ENCODE data around the gene SAA4.
"Not testable (repeated sequence)": the region's sequence is repeated elsewhere in the genome, so short reads cannot be mapped to it uniquely, and the experiment has no call there.

SAA4 gene

DNA sequence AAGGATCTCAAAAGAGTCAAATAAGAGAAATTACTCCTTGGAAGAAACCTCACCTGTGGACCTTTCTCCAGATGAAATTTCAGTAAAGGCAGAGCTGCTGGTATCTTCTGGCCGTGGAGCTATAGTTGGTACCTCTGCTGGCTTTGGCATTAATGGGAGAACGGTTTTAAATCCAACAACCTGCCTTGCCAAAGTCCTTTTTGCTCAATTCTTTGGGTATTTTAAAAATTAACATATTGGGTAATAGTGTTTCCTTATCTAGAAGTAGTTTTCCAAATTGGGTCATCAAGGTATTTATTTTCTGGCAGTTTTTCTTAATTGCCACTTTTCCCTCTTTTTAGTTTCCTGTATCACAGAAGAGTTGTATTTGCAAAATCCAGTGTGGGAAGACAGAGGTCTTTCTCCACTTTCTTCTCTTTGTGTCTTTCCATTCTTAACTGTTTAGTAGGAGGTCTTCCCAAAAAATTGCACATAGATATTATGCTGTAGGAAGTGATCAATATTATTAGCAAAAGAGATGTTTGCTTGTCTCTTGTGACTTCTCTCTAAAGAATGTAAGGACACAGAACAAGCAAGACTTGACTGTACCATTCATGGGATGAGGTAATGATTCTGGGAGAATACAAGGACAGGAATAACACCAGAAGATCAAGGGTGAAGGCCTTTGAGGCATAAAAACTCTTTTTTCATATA lies at the start of gene SAA4:
SAA4 (minus strand) TSS at position 139 of the 693 bp plus-strand sequence. CDS start 876 bp downstream, outside the sequence.
- no peak for DNase-seq

GRCh38 chr11:18285841-18286240 lies 49.2 kb upstream of the SAA4 start:
- DNase-seq: no peak

DNA sequence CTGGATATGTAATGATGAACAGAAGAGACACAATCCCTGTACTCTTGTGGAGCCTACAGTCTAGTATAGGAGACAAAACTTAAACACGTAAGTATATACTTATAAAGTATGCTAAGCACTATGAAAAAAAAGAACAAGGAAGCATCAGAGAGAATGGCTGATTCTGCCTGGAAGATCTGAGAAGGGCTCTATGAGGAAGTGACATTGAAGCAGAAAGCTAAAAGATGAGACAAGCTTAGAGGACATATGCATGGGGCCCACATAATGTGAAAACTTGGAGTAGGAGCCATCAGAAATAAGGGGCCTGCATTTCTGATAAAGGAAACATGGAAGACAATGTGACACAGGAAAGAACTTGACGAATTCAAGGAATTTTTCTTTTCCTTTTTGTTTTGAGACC lies 46.0 kb upstream of the SAA4 start:
- DNase-seq: no peak

DNA sequence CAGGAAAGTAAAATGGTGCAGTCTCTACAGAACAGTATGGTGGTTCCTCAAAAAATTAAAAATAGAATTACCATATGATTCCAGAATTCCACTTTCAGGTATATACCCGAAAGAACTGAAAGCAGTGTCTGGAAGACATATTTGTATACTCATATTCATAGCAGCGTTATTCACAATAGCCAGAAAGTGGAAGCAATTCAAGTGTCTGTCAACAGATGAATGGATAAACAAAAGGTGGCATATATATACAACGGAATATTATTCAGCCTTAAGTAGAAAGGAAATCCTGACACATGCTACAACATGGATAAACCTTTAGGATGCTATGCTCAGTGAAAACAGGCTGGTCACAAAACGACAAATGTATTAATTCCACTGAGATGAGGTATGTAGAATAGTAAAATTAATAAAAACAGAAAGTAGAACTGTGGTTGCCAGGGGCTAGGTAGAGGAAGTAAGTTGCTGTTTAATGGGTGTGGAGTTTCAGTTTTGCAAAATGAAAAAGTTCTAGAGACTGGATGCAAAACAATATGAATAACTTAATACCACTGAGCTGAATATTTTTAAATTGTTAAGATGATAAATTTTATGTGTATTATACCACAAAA lies 43.9 kb upstream of the SAA4 start:
- no peak for DNase-seq

DNA sequence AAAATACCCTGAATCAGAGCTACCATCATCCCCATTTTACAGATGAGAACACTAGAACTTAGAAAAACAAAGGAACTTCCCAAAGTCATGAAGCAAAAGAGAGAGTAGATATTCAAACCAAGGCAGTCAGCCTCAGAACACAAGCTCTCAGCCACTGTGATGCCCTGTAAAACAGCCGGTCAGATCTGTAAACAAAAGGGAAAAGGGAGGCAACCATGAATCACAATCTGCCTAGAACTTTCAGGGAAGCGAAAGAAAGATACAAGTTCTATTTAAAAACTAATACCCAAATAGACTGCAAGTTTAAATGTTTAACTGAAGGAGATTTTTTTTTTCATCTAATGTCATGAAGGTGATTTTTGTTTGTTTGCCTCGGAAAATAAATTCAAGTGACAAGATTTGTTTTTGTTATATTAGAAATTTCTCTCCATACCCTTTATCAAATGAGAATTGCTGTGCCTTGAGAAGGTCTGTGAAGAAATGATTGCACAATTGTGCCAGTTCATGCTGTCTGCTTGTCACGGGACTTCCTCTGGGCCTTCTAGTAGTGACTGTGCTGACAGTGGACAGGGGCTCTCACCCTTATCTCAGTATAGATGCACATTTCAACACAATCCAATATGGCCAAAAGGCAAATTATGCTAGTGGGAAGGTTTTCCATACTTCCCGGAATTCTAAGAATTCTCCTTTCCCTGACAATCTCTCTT lies 41.1 kb upstream of the SAA4 start:
- no peak for DNase-seq

DNA sequence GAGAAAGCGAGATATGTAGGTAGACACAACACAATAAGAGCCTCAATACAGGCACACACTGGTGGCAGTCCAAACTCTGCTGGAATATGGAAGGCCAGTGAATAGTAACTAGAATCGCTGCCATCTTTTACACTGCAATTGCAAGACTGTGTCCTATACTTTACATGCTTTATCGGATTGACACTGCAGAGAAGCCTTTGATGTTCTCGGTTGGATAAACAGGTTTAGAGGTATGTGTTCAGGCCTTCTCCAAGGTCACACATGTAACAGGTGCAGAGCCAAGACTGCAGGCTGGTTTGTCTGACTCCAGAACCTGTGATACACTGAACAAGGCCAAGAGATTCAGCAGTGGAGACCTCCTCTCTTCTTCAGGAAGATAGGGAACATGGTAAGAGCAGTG lies 34.6 kb upstream of the SAA4 start:
- DNase-seq: no peak

GRCh38 chr11:18270102-18270501 lies 33.5 kb upstream of the SAA4 start:
- no peak for DNase-seq

DNA sequence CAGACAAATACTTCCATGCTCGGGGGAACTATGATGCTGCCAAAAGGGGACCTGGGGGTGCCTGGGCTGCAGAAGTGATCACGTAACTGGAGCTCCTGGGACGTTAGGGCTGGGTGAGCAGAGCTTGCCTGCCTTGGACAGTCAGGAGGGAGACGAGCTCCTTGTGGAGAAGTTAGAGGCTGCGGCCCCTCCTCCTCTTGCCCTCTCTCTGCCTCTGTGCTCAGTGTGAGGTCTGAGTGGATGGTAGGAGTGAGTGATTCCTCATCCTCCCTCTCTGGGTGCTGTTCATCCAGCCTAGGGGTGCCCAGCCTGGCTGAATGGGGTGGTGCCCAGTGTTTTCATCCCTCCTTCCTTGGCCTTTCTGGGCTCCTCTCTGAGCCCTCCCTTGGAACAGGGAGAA lies 32.6 kb upstream of the SAA4 start:
- not testable (repeated sequence) for DNase-seq

DNA sequence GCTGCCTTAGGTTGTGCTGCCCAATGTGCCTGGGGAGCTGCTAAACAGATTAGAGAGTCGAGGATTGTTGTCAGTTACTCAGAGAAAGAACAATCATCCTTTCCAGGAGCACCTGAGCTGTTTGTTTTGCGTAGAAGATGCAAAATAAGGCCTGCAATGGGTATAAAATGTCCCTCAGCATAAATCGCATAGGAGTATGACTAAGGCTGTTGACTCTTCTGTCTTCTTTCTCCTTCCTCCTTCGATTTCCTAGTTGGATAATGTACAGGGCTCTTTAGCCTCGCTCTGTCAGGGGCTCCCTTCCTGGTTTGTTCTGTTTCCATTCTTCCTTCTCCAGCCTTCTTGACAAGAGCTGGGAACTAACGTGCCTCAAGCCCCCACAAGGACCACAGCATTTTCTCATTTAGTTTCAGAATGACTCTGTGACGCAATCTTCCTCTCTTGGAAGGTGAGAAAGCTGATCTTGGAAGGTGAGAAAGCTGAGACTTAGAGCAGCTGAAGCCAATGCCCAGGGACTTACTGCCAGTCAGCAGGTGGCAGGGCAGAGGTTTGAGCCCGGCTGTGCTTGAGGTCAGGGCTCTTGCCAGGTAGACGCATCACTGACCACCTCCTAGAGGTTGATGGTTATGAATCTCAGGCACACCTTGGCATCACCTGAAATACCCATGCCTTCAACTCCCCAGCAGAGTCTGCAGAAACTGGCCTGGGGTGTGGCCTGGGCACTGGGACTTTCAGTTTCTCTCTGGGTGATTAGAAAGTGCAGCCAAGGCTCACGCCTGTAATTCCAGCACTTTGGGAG lies 30.9 kb upstream of the SAA4 start:
- not testable (repeated sequence) for DNase-seq

GRCh38 chr11:18265949-18266348 lies 29.3 kb upstream of the SAA4 start, which contains the start of gene SAA1:
Gene SAA1, plus strand, starts transcription at chr11:18266264. Its CDS starts 624 bp downstream, at chr11:18266888.
- no peak for DNase-seq

- DNase-seq: no peak
Measured at GRCh38 chr11:18264677-18265555, 28.3 kb upstream of the SAA4 start.

DNA sequence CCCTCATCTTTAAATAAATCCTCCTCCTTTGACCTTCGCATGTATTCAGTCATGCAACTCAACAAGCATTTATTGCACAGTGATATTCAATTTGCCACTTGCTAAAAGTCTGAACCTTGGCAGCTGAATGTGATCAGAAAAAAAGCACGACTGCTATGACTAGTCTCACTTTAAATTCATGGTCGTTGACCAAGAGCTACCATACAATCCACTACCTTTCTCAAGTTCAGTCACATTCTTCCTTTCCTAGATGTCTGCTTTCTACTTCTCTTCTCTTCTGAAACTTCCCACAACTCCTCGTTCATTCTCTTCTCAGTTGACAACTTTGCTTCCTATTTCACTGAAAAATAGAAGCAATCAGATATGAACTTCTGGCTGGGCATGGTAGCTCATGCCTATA lies 27.4 kb upstream of the SAA4 start:
- no peak for DNase-seq

DNA sequence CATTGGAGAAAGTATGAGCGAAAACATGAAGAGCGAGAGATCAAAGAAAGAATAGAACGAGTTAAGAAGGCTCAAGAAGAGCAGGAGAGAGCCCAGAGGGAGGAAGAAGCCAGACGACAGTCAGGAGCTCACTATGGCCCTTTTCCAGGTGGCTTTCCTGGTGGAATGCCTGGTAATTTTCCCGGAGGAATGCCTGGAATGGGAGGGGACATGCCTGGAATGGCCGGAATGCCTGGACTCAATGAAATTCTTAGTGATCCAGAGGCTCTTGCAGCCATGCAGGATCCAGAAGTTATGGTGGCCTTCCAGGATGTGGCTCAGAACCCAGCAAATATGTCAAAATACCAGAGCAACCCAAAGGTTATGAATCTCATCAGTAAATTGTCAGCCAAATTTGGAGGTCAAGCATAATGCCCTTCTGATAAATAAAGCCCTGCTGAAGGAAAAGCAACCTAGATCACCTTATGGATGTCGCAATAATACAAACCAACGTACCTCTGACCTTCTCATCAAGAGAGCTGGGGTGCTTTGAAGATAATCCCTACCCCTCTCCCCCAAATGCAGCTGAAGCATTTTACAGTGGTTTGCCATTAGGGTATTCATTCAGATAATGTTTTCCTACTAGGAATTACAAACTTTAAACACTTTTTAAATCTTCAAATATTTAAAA lies 26.2 kb upstream of the SAA4 start:
- not testable (repeated sequence) for DNase-seq

- no peak for DNase-seq
Measured at GRCh38 chr11:18261721-18262120, 25.1 kb upstream of the SAA4 start.

- DNase-seq: no peak
Measured at GRCh38 chr11:18259259-18259658, 22.7 kb upstream of the SAA4 start.

GRCh38 chr11:18254781-18255361 lies 18.3 kb upstream of the SAA4 start:
- DNase-seq: no peak

DNA sequence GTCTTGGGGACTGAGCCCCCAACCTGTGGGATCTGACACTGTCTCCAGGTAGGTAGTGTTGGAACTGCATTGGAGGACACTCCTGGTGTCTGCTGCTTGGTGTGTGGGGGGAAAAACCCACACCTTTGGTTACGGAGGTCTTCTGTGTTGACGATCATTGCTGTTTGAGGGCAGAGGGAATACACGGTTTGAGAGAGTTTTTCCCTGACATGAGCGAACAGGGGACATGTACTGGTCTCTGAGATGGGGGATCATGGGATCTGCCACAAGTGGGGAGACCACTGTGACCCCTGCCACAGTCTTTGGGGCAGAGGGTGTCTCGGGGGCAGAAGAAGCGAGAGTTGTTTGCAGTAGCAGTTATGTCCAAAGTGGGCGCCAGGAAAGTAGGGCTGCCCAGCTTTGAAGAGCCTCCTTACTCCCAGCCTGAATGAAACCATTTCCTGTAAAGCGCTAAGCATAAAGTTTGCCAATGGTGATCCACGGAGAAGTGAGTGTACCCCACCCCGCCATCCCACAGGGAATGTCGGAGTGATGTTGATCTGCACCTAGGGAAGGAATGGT lies 17.3 kb upstream of the SAA4 start:
- DNase-seq: no peak

- no peak for DNase-seq
Measured at GRCh38 chr11:18253233-18253632, 16.6 kb upstream of the SAA4 start.

DNA sequence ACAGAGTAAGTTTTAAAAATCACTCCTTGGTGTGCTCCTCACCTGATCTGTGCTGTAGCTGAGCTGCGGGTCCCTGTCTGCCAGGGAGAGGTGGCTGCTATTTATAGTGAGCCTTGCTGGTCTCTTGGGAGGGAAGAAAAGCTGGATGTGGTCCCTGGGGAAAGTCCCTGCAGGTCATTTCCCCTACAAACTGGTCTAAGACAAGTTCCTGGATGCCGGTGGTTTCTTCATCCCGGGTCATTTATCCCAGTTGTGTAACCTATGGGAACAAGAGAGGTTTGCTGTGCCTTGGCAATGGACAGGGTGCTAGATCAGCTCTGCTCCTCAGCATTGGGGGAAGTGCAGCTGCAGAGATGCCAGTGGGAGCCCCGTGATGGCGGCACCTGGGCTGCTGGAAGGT lies 12.0 kb upstream of the SAA4 start, which contains the start of gene SAA2:
SAA2 (minus strand) TSS at position 108 of the 400 bp plus-strand sequence. CDS start 657 bp downstream, outside the sequence.
- DNase-seq: no peak

- DNase-seq: not testable (repeated sequence)
Measured at GRCh38 chr11:18247191-18247581, 10.6 kb upstream of the SAA4 start.
